ENCODE results near the gene SH2D6.
"Not testable (repeated sequence)": the region's sequence is repeated elsewhere in the genome, so short reads cannot be mapped to it uniquely, and the experiment has no call there.

Gene SH2D6

DNA sequence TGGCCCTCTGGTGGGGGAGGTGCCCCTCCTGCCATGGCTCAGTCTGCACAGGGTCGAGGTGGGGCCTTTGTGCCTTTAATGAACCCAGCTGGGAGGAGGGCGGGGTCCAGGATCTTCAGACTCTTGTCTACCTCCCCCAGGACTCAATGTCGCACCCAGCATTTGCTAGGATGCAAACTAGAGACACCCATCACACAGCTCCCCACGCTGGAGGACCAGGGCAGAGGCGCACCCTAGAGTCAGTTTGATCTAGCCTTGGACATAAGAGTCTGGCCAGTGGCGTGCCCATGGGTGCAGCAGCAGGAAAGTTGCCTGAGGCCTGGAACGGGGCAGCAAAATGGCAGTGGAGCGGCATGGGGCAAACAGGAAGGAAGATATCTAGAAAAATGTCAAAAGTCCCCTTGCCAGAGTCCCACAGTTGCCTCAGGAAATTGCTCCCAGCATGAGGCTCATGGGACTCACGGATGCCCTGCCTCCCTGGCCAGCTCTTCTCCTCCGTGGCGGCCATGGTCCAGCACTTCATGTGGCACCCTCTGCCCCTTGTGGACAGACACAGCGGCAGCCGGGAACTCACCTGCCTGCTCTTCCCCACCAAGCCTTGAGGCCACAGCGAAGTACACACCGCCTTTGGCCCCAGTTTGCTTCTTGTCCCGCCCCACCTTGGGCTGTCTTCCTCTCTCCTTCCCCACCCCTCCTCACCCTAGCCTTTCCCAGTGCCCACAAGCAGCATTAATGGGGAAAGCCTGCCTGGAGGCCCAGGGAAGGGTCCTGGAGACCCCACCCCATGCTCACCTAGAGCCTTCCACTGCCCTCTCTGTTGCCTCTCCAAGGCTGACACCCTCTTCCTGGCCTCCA, 17.7 kb downstream of the SH2D6 start:
- no peak for DNase-seq
- in situ Hi-C loops (cut with MboI; ENCODE audit: low pct_unique_long_range_greater_than_20kb, low sequenced_read_pairs) = no loop called here

DNA sequence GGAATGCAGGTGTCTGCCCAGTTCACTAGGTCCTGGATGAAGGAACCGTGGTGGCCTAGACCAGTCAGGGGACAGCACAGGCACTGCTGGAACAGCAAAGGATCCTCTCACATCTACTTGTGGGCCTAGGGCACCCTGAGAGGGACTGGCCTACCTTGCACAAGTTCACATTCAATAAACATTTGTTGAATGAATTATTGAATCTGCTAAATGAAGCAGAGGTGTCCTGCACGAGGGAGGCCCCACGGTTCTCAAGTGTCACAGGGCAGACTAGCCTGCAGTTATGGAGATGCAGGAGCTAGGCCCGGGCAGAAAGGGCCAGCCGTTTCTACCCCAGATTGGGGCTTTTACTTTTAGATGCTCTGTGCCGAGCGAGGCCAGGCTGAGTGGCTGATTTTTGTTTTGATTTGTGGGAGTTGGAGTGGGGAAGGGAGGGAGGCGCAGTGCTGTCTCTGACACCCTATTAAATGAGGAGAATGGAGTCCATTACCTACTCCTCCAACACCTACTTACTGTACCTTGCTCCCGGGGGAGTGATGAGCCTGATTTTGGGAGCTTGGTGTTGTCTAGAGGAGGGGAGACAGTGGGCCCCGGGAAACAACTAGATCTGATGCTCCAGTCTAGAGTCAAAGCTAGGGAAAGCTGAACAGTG, 18.4 kb downstream of the SH2D6 start:
- DNase-seq = peak; percentile 15
- in situ Hi-C loops (cut with MboI; ENCODE audit: low pct_unique_long_range_greater_than_20kb, low sequenced_read_pairs) = no loop called here

DNA sequence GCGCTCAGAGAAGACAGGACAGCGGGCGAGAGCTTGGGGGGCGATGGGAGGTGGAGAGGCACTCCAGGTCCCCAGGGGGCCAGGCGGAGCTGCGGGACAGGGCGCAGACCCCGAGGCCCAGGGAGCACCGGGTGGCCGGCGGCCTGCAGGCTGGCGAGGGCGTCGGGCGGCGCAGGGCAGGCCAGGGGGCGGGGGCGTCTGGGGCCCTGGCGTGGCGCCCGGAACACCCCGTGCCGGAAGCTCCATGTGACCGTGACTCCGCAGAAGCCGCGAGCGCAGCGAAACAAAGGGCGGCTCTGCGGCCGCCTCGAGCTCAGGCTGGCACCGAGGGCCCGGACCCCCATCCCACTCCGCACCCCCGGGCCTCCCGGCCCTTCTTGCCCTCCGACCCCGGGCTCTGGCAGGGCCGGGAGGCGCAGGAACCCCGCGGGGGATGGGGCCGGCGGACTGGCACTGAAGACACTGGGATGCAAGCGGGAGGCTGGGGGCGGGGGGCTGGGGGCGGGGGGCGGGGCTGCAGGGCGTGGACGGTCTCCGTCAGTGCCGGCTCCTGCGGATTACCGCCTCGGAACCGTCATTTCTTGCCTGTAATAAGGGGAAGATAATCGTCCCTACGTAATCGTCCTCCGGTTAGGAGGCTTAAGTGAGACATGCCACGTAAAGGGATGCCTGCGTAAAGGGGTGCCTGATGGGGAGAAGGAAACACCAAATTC, 19.1 kb downstream of the SH2D6 start:
- in situ Hi-C loops (cut with MboI; ENCODE audit: low pct_unique_long_range_greater_than_20kb, low sequenced_read_pairs) = no loop called here
- DNase-seq = peak; percentile 88

DNA sequence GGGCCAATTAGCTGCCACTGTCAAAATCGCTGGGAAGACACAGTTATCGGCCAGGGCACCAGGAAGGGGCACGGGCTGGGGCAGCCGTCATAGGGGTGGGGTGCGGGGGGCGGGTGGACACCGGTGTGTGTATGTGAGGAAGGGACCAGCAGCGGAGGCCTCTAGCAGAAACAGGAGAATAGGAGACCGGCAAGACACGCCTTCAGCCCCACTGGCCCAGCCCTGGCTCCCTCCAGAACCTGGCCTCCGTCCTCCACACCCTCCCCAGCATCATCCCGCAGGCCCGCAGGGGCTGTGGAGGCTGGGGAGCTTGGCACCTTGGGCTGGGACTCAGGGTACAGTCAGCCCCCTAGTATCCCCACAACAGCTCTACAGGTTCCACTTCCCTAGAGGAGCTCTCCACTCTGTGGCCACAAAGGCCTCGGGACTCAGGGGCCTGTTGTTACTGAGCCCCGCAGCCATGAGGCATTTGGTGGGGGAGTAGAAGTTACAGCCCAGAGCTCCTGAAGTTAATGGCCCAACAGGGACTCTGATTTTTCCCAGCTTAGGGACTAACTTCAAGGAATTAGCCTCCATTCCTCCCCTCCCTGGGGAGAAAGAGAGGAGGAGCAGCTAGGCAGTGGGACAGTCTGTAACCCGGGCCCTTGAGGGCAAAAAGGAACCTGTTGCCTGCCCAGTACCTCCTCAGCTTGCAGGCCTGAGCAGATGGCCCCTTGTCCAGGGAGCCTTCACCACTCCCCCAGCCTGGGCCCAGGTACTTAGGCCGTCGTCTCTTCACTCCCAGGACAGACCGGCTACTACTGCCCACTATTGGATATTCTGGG, 19.9 kb downstream of the SH2D6 start:
- peak; percentile 45 for DNase-seq
- in situ Hi-C loops (cut with MboI; ENCODE audit: low pct_unique_long_range_greater_than_20kb, low sequenced_read_pairs) = no loop called here

DNA sequence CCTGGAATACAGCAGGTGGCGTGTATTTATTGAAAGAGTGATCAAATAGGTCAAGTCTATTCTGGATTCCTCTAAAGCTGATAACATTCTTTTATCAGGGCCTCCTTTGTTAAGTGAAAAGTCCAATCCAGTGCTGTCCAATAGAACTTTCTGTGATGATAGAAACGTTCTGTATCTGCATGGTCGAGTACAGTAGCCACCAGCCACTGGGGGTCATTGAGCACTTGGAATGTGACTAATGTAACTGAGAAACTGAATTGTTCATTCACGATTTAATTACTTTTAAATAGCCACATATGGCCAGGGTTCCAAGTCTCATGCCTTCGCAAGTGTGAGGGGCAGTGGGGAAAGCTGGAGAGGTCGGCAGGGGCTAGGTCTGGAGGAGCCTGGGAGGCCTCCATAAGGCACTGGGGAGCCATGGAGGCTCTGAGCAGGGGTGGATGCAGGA, 20.5 kb downstream of the SH2D6 start:
- DNase-seq = no peak
- in situ Hi-C loops (cut with MboI; ENCODE audit: low pct_unique_long_range_greater_than_20kb, low sequenced_read_pairs) = no loop called here

DNA sequence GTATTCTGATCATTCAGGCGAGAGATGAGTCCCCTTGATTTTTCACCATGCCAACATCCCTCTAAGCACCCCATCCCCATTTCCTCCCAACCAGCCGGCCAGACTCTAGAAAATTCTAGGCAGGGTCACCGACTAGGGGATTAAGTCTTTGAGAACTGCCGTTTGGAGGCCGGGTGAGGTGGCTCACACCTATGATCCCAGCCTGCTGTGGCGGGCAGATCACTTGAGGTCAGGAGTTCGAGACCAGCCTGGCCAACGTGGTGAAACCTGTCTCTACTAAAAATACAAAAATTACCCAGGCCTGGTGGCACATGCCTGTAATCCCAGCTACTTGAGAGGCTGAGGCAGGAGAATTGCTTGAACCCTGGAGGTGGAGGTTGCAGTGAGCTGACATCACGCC, 21.1 kb downstream of the SH2D6 start:
- DNase-seq; in situ Hi-C loops (cut with MboI; ENCODE audit: low pct_unique_long_range_greater_than_20kb, low sequenced_read_pairs): not testable (repeated sequence)

DNA sequence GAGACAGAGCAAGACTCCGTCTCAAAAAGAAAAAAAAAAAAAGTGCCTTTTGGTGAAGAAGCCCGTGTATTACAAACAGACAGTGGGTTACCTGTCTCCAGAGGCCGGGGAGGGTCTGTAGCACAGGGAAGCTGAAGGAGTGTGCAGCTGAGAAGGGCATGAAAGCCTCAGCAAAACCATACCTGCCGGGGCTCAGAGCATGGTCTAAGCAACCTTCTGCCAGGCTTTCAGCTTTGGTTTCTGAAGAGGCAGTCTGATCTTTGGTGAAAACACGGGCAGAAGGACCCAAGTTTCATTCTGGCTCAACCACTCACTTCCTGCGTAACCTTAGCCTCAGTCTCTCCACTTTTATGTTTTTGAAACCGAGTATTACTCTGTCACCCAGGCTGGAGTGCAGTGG, 21.5 kb downstream of the SH2D6 start:
- no peak for DNase-seq
- in situ Hi-C loops (cut with MboI; ENCODE audit: low pct_unique_long_range_greater_than_20kb, low sequenced_read_pairs) = no loop called here

DNA sequence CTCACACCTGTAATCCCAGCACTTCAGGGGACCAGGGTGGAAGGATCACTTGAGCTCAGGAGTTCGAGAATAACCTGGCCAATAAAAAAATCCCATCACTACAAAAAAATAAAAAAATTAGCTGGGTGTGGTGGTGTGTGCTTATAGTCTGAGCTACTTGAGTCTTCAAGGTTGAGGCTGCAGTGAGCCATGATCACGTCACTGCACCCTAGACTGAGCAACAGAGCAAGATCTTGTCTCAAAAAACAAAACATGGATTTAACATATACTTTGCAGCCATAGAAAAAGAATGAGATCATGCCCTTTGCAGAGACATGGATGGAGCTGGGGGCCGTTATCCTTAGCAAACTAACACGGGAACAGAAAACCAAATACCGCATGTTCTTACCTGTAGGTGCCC, 22.2 kb downstream of the SH2D6 start:
- in situ Hi-C loops (cut with MboI; ENCODE audit: low pct_unique_long_range_greater_than_20kb, low sequenced_read_pairs) = no loop called here
- no peak for DNase-seq

DNA sequence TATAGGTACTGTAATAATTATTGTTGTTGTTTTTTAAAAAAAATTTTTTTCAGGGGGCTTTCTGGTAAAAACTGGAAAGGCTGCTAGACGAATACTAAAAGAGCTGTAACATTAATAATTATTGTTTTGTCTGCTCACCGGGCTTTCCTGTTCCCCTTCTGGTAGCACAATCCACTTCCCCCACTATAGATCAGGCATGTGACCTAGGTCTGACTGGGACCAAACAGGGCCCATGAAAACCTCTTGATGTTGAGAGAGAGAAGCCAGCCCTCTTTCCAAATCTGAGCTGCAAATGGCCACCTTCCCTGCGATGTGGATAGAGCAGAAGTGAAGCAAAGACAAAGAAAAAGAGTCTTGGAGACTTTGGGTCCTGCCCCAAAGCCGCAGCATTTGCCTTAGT, 23.4 kb downstream of the SH2D6 start:
- peak; percentile 25 for DNase-seq
- in situ Hi-C loops (cut with MboI; ENCODE audit: low pct_unique_long_range_greater_than_20kb, low sequenced_read_pairs) = no loop called here

DNA sequence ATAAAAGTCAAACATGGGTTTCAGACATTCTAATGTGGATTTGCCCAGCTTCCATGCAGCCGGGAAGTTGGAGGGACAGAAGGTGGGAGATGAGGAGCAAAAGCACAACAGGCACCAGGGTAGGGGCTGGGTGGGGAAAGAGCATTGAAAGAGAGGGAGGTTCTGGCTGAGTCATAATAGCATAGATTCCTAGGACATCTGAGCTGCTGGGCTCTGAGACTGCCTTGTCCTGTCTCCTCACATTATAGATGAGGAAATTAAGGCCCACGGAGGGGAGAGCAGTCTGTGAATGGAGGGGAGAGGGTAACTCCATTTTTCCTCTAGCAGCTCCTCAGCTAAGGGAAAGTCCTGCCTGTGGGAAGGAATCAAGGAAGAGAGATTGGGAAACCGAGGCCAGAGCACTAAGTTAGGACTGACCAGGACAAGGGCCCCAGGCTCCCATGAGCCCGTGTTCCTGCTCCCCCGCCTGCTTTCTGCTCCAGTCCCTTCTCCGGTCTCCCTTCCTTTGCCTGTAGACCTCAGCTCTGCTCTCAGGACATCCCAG, 26.2 kb downstream of the SH2D6 start:
- no peak for DNase-seq

DNA sequence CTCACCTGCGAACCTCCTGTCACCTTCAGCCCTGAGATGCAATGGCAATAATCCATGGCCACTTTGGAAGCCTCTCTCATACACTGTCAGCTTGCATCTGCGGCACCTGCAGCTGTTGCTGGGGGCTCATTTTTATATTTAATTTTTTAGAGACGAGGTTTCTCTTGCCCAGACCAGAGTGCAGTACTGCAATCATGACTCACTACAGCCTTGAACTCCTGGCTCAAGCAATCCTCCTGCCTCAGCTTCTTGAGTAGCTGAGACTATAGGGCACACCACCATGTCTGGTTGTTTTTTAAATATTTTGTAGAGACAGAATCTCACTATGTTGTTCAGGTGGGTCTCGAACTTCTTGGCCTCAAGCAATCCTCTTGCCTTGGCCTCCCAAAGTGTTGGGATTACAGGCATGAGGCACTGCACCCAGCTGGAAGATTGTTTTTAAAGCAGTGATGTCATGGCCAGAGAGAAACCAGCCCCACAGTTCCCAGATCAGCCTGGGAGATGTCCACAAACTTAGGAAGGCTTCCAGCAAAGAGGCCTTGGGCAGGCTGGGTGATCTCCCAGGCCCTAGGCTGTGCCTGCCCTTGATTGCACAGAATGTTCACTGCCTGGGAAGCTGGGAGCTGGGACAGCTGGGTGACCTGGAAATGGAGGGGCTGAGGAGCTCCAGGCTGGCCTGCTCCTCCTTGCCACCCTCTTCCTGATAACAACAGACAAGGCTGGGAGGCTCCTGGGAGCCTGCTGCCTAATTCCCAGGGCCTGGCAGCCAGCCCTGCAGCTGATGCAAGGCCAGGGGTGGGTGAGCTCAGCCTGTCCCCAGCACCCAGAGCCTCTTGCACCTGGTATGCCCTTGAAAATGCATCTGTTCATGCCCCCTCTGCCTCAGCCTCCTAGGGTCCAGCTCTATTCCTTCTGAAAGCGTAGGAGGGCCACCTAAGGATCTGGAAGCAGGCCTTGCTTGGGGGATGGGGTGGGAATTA, 27.1 kb downstream of the SH2D6 start:
- DNase-seq = no peak
- in situ Hi-C loops (cut with MboI; ENCODE audit: low pct_unique_long_range_greater_than_20kb, low sequenced_read_pairs) = no loop called here

More for the DNA sequence above, 26.2 kb downstream of the SH2D6 start:
- in situ Hi-C loops (cut with MboI; ENCODE audit: low pct_unique_long_range_greater_than_20kb, low sequenced_read_pairs) = no loop called here

DNA sequence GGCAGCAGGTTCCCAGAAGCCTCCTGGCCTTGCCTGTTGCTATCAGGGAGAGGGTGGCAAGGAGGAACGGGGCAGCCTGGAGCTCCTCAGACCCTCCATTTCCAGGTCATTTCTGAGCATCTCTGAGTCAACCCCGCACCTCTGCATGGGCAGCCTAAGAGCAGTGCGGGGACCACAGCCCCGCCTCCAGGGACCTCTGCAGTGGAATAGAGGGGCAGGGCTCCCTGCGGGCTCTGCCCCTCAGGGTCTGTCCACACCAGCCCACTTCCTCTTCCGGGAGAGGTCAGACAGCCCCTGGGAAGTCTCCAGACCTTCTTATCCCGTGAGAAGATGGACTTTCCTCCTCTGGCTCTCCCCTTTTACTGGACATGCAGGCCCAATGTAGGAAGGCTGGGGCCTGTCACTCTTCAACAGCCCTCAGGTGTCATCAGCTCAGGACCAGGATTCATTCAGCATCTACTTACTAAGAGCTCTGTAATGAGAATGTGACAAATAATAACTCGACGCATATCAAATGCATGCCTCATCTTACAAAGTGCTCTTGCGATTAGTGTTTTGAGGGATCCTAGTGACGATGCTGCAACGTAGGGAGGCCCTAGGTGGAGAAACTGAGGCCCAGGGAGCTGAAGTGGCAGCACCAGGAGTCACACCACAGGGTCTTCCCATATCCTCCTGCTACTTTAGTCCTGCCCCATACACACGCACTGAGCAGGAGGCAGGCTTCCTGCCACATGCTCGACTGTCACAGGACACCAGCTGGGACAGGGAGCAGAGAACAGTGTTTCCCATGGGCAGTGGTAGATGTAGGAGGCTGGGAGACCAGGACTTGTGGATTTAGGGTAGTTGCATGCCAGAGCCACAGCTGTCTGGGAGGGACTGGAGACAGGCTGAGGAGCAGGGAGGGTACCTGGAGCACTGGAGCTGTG, 28.0 kb downstream of the SH2D6 start:
- no peak for DNase-seq
- in situ Hi-C loops (cut with MboI; ENCODE audit: low pct_unique_long_range_greater_than_20kb, low sequenced_read_pairs) = no loop called here

DNA sequence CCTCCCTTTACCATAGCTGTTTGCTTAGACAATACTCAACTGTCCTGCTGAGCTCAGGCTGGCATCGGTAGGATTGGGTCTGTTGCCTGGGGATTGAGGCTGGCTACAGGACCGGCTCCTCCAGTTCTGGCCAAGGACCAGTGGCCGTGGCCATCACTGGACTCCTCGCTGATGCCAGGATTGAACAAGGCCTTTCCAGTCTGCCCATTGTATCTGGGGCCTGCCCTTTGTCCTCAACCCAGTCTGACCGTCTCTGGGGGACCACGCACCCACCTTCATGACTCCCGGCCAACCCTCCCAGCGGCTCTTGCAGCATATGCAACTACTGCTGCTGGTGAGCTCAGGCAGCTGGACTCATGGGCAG, 28.7 kb downstream of the SH2D6 start:
- DNase-seq = no peak
- in situ Hi-C loops (cut with MboI; ENCODE audit: low pct_unique_long_range_greater_than_20kb, low sequenced_read_pairs) = no loop called here

DNA sequence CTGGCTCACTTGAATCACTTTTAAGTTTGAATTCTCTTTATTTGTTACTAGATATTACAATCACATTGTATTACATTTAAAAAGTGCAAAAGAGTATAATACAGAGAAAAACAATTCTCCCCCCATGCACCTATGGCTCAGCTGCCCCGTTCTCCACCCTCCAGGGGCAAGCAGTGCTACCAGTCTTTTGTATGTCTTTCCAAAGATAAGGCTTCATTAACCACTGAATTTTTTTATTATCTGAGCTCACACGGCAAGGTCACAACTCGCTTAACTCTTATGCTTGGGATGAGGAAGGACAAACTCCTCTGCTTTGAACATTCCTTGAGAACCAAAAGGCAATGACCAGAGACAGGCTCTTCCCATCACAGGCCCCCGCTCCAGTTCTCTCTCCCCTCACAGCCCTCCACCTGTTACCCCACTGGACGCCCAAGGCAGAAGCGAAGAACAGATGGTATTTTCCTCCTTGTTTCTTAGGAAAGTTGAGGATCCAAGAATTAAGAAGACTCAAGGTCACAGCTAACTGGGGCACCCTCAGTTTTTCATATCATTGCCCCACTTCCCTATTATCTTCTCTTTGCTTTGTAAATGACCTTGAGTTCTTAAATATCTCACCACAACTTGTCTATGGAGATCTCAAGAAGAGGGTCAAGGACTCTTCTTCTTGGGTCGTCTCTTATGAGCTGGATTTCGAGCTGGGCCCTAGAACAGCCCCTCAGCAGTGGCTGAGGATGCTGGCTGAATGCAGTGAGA, 30.1 kb downstream of the SH2D6 start:
- no peak for DNase-seq
- in situ Hi-C loops (cut with MboI; ENCODE audit: low pct_unique_long_range_greater_than_20kb, low sequenced_read_pairs) = no loop called here

DNA sequence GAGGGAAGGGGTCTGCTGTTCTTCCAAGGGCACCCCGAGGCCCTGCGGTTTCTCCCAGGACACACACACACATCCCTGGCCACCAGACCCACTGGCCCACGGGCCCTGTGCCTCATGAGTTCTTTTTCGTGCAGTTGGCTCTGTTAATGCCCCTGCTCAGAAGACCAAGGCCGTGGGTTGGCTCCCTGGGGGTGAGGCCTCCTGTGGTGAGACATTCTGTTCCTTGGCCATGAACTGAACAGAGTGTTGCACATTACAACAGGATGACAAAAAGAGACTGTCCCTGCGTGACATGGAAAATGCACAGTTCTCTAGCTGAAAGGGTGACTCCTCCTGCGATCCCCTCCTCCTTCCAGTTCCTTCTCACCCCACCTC, 30.7 kb downstream of the SH2D6 start:
- in situ Hi-C loops (cut with MboI; ENCODE audit: low pct_unique_long_range_greater_than_20kb, low sequenced_read_pairs) = no loop called here
- no peak for DNase-seq

DNA sequence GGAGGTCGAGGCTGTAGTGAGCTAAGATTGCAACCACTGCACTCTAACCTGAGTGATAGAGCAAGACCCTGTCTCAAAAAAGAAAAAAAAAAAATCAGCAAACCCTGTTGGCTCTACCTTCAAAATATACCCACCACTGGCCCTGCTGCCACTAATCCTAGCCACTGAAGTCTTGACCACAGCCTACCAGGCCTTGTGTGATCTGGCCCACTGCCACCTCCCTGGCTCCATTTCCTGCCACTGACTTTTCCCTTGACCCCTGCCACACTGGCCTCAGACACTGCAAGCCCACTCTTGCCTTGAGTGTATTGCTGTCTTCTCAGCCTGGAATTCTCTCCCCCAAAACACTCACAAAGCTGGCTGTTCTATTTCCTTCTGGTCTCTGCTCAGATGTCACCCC, 33.7 kb downstream of the SH2D6 start:
- no peak for DNase-seq
- in situ Hi-C loops (cut with MboI; ENCODE audit: low pct_unique_long_range_greater_than_20kb, low sequenced_read_pairs) = no loop called here
